ENCODE measurements around the gene EBNA1BP2. TPM values are rescaled to one million over a fixed set of nuclear protein-coding genes. Genes with fewer than 3 reads are reported as not detected.
"Not testable (repeated sequence)": the region's sequence is repeated elsewhere in the genome, so short reads cannot be mapped to it uniquely, and the experiment has no call there.

The EBNA1BP2 gene
- total RNA-seq, 1 donor from 2014 or later, result 57.5 TPM

DNA sequence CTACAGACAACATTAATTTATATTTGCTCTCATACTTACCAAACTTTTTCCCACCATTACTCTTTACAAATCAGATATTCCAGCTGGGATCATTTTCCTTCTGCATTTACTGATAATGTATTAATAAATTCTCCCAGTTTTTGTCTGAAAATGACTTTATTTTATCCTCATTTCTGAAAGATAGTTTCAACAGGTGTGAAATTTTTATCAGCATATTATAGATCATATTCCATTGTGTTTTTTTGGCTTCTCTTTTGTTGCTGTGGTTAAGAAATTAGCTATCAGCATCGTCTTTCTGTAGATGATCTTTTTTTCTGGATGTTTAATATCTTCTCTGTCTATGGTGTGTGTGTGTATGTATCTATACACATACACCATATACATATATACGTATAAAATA is 2.8 kb upstream of the EBNA1BP2 start:
- no peak for FAIRE-seq

DNA sequence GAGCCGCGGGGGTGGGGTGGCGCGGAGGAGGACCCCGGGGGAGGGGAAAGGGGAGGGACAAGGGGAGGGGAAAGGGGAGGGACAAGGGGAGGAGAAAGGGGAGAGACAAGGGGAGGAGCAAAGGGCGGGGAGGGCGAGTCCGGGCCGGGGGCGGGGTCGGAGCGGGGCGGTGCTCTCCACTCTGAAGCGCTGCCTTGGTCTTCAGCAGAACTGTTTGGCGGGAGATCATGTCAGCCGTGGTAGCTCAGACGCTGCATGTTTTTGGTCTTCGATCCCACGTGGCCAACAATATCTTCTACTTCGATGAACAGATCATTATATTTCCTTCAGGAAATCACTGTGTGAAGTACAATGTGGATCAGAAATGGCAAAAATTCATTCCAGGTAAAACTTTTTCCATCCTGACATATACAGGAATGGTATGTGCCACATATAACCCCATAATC is 460 bp upstream of the EBNA1BP2 start:
- DNase-seq (ENCODE audit: low spot score in 2 of 2) (peak; percentile 76 to 91), FAIRE-seq (no peak)

More for the DNA sequence above, 2.8 kb upstream of the EBNA1BP2 start:
- no peak for DNase-seq (ENCODE audit: low spot score in 2 of 2)

DNA sequence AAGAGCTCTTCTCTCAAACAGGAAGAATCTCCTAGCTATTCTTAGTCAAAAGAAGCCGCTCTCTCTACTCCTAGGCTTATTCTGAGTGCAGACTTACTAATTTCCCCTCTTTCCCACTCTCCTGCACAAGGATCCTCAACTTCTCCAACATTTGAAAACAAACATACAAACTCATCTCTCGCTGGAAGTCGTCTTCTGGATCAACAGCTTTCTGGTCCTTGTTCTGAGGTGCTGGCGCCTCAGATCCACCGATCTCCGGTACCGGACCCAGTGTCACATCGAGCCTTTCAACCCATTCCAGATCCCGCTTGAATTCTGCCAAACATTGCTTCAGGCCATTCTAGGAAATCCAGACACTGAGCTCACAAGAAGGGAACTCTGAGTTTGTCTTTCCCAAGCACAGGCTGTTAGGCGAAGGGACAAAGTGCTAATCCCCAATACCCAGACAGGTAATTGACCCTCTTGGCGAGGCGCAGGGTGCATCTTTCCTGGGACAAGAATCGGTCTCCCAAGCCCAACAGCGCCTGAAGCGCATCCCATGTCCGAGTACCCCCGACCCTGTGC is 696 bp downstream of the EBNA1BP2 start:
- no peak for FAIRE-seq
- DNase-seq (ENCODE audit: low spot score in 2 of 2), result peak in 1 of 2 donors; percentile 7

DNA sequence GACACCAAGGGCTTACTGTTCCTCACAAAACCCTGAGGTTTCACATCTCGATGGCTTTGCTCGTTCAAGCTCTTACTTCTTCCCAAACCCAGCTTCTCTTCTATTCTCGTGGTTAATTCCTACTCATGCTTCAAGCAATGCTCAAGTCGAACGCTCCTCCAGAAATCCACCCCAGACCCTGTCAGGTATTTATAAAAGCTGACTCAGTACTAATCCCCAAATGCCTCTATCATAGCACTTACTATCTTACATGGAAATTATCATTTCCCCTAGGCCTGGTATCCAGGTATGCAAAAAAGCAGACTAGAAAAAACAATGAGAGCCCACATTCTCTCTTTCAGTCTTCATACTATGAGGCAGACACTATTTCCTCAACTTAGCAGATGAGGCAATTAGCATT is 6.3 kb downstream of the EBNA1BP2 start:
- FAIRE-seq (no peak), DNase-seq (ENCODE audit: low spot score in 2 of 2) (no peak)

DNA sequence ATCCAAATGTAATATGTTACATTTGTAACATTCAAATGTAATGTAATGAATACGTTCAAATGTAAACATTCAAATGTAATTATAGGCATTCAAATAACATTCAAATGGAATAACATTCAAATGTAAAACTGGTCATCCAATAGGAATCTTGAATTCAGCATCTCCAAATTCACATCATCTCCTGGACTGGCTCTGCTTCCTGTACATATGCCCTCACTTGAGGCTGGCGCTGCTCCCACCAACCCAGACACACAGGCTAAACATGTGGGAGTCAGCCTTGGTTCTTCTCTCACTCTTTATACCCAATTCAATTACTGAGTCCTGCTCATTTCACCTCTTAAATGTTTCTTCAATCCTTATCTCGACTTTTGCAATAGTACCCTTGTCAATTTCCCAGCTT is 6.9 kb downstream of the EBNA1BP2 start:
- no peak for DNase-seq (ENCODE audit: low spot score in 2 of 2)
- FAIRE-seq, result no peak

DNA sequence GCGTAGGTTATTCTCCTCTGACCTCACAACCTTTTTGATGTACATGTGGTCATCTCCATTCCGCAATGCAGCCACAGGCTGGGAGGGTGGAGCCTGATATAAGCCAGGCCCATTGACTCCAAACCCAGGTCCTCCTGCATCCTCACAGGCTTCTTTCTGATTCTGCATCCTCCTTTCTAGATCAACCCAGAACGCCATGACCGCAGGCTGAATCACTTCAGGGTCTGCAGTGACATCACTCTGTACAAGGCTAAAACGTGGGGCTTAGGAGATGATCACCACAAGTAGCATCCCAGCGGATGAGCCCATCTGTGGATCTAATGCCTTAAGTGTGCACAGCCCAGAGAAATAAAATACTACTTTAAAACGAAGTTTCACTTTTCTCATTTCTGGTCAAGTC is 16.1 kb downstream of the EBNA1BP2 start:
- FAIRE-seq, result no peak

DNA sequence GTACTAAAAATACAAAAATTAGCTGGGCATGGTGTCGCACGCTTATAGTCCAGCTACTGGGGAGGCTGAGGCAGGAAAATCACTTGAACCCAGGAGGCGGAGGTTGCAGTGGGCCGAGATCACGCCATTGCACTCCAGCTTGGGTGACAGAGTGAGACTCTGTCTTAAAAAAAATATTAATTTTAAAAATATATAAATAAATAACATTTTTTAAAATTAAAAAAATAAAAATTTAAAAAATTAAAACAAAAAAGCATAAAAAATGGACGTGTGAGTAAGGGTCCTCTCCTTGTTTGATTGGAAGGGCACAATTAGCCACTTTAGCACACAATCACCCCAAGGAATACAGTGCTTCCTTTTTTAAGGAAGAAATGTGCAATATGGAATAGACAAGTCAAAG is 18.6 kb downstream of the EBNA1BP2 start:
- no peak for FAIRE-seq

More for the DNA sequence above, 16.1 kb downstream of the EBNA1BP2 start:
- DNase-seq (ENCODE audit: low spot score in 2 of 2), result no peak

DNA sequence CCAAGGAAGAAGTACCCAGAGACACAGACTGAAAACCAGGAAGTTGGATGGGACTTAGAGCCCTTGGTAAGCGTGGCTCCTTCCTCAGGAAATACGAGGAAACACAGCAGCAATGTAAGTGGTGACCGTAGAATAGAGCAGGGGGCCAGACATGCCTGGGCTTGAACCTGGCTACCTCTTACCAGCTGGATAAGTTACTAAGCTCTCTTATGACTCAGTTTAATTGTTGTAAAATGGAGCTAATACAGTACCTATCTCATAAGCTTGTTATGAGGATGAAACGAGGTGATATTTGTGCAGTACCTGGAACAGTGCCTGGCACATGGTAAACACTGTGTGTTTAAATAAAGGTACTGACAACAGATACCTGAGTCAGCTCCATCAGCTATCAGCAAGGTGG is 19.2 kb downstream of the EBNA1BP2 start:
- FAIRE-seq (no peak), DNase-seq (ENCODE audit: low spot score in 2 of 2) (no peak)

More for the DNA sequence above, 18.6 kb downstream of the EBNA1BP2 start:
- DNase-seq (ENCODE audit: low spot score in 2 of 2), result no peak

DNA sequence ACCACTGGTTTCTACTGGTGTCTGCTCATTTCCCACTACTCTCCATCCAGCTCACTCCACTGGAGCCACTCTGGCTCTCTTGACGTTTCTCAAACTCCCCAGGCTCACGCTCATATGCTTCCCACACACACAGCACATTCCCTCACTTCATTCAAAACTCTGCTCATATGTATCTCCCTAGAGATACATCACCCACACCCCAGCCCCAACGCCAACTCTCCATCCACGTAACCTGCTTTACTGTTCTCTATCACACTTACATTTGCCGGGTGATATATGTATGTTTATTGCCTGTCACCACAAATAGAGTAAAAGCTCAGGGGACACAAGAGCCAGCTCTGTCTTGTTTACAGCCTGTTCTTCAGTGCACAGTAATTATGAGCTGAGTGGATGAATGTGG is 22.2 kb downstream of the EBNA1BP2 start:
- no peak for DNase-seq (ENCODE audit: low spot score in 2 of 2)
- no peak for FAIRE-seq

DNA sequence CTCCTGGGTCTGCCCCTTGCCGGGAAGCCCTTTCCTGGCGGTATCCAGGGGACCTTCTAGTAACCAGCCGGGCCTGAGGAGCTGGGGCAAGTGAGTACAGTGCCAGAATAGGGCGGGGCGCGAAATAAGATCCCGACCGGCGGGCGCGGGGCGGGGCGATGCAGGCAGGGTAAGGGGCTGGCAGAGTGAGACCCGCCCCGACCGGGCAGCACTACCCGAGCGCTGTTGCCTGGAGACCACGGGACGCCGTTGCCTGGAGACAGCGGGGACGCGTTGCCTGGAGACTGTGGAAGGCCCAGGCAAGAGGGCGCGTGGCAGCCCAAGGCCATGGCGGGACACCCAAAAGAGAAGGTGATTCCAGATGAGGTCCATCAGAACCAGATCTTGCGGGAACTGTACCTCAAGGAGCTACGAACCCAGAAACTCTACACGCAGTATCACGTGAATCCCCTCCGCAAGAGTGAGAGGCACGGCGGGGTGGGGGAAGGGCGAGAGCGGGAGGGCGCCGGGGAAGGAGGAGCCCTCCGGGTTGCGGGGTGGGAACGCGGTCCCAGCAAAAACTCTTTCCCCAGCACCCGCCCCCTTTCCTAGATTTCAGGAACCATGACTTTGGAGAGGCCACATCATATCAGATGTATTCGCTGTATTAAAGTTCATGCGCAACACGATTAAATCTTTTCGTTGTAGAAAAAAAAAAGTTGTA is 24.3 kb downstream of the EBNA1BP2 start:
- DNase-seq (ENCODE audit: low spot score in 2 of 2) (peak in 1 of 2 donors; percentile 66), FAIRE-seq (no peak)

DNA sequence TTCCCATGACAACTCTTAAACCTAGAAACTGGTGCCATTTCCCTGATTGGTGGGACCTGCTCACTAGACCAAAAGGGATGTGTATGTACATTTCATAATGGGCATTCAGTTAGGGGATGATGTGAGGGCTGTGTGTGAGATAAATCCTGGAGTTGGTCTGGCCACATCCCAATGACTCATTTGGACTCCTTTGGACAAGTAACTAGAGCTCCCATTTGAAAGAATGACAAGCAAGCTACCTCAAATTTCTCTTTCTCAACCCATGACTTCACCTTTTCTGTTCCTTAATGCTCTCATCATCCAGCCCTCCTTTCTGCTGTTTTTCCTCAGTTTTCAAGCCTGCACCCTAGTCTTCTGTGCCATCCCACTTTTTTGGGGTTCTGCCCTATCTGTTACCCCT is 27.9 kb downstream of the EBNA1BP2 start:
- no peak for DNase-seq (ENCODE audit: low spot score in 2 of 2)
- FAIRE-seq, result no peak

DNA sequence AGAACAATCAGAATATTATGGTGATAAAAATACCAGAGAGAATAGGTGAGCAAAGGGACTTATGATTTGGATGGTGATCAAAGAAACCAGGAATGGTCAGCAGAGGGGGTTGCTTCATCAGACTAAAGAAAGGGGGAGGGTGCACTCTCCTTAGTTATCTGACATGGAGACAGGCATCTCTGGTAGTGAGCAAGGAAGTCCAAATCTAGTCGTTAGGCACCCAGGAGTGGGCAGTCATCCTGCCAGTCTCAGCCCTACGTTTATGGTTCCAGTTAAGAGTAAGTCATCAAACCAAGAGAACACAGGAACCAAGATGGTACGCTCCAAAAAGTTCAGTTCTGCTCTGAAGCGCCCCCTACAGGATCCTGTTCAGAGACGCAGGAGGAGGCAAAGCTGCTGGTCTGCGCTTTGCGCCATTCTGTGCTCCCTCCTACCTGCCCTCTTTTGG is 28.6 kb downstream of the EBNA1BP2 start:
- no peak for FAIRE-seq
- DNase-seq (ENCODE audit: low spot score in 2 of 2), result no peak

DNA sequence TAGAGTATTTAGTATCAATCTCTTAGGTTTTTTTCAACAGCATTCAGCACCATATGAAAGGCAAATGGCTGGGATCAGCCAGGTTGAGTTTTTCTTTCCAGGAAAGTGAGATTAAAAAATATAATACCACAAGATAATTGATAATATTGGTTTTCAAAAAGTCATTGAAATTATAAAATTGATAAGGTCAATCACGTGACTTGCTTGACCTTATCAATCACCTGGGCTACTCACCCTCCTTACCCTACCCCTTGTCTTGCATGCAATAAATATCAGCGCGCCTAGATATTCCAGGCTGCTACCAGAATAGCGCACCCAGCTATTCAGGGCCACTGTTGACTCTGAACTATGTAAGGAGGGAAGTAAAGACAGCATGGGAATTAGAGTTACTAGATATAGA is 31.5 kb downstream of the EBNA1BP2 start:
- DNase-seq (ENCODE audit: low spot score in 2 of 2) (no peak), FAIRE-seq (no peak)

DNA sequence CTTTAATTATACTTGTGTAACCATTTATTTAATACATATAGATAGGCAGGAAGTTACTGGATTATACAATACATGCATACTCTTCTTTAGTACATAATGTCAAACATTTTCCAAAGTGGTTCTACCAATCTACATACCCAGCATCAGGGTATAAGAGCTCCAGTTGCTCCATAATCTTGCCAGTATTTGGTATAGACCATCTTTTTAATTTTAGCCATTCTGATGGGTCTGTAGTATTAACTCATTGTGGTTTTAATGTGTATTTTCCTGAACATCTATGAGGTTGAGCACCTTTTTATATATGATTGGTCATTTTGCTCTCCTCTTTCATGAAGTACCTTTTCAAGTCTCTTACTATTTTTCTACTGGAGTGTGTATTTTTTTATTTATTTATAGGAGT is 32.1 kb downstream of the EBNA1BP2 start:
- FAIRE-seq, result no peak
- no peak for DNase-seq (ENCODE audit: low spot score in 2 of 2)

DNA sequence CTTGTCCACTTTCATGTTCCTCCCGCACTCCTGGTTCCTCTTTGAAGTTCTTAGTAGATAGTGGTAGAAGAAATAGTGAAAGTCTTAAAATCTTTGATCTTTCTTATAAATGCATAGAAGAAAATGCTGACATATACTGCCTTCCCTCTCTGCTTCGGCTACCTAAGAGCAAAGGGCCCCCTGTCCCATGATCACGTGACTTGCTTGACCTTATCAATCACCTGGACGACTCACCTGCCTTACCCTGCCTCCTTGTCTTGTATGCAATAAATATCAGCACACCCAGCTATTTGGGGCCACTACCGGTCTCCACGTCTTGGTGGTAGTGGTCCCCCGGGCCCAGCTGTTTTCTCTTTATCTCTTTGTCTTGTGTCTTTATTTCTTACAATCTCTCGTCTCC is 32.8 kb downstream of the EBNA1BP2 start:
- not testable (repeated sequence) for DNase-seq (ENCODE audit: low spot score in 2 of 2); FAIRE-seq

DNA sequence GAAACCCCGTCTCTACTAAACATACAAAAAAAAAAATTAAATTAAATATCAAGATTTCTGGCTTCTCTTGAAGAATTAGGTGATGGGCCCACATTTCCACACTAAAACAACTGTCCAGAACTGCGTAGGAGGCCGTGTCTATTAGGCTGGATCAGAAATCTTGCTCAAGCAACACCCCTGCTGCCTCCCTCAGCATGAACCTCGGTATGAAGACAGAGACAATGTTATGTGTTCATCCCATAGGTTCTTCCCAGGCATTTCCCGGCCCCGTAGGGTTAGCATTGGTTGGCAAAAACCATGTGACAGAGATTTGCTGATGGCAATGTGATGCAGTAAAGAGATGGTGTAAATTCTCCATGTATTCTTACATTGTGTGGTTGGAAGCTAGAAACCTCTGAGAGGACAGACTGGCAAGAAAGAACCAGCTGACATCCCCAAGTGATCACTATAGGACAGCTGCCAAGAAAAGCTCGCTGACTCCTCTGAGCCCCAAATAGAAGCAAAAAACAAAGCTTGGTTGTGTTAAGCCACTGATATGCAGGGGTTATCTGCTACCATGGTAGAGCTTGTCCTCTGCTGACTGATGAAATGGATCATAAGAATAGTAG is 34.5 kb downstream of the EBNA1BP2 start:
- no peak for DNase-seq (ENCODE audit: low spot score in 2 of 2)

DNA sequence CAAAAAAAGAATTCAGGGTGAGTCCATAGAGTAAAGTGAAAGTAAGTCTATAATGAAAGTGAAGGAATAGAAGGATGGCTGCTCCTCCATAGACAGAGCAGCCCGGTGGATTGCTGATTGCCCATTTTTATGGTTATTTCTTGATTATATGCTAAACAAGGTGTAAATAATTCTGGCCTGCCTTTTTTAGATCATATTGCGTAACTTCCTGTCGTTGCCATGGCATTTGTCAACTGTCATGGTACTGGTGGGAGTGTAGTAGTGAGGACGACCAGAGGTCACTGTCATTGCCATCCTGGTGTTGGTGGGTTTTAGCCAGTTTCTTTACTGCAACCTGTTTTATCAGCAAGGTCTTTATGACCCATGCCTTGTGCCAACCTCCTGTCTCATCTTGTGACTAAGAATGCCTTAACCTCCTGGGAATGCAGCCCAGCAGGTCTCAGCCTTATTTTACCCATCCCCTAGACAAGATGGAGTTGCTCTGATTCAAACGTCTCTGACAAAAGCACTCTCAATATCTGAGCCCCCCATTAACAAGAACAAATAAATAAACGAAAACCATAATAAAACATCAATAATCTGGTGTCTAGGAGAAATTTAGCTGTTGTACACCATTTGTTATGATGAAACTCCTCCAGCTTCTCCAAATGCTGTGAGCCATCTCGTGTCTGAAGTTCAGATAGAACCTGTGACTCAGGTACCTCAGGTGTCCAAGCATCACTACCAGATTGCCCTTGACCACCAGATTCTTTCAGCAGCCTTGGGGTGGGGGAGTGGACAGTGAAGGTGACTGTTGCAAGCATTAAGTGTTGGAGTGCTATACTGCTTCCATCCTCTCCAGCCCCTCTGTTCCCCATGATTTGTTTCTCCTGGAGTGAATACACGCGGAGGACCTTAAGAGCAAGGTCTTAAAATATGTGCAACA is 36.0 kb downstream of the EBNA1BP2 start:
- no peak for FAIRE-seq

More for the DNA sequence above, 34.5 kb downstream of the EBNA1BP2 start:
- FAIRE-seq, result no peak

DNA sequence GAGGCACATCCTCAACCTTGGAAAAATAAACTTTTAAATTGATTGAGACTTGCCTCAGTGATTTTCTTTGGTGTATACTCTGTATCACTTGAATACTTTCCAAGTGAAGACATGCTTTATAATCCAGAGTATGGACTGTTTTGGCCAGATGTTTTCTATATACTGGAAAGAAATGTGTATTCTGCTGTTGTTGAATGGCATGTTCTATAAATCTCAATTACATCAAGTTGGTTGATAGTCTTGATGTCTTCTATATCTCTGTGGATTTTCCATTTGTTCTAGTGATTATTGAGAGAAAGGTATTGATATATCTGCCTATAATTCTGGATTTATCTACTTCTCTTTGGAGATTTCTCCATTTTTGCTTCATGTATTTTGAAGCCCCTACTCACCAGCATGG is 37.5 kb downstream of the EBNA1BP2 start:
- FAIRE-seq (no peak), DNase-seq (ENCODE audit: low spot score in 2 of 2) (no peak)

More for the DNA sequence above, 36.0 kb downstream of the EBNA1BP2 start:
- DNase-seq (ENCODE audit: low spot score in 2 of 2), result no peak

DNA sequence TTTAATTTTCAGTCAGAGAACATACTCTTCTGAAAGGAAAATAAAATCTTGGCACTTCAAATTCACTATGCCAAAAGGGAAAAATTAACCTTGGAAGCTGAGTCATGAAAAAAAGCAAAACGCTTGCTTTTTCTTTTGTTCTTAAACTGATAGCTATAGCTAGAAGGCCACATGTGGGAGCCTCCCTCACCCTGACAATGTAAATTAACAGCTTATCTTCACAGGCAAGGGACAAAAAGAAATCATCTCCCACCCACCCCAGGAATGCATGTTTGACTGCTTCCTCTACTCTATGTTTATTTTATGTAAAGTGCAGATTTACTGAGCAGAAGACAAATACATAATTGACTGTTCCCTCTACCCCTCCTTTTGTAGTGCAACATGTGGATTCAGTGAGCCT is 38.0 kb downstream of the EBNA1BP2 start:
- FAIRE-seq (no peak), DNase-seq (ENCODE audit: low spot score in 2 of 2) (no peak)

DNA sequence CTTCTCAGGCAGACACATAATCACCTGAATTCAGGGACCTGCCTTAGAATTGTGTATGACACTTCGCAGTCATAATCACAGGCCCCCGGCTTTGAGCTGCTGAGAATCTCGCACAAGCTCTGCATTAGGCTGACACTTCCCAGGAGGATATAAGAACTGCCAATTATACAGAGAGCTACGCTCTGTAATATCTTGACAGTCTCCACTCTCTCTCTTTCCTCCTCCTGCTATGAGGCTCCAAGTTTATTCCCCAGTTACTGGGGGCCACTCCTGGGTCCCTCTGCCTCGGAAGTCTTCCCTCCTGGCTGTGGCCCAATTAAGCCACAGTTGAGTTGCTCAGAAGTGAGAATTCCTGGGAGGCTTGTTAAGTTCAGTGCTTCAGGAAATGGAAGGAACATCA is 42.7 kb downstream of the EBNA1BP2 start:
- no peak for FAIRE-seq
- DNase-seq (ENCODE audit: low spot score in 2 of 2), result no peak

DNA sequence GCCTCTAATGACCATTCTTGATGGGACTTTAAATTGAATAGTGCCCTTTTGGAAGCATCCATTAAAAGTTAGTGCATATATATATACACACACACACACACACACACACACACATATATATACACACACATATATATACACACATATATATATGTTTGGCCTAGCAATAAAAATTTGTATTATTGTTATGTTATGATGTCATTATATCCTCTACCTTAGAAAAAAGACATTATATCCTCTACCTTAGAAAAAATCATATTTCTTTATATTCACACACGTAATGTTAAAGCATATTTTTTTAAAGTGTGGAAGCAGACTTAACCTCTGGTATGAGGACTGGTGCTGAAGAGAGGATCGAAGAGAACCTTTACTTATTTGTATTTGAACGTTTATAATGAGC is 43.3 kb downstream of the EBNA1BP2 start:
- DNase-seq (ENCODE audit: low spot score in 2 of 2), result no peak
- FAIRE-seq, result no peak
